ENCODE measurements around the gene BCO1. TPM values are rescaled to one million over a fixed set of nuclear protein-coding genes. Genes with fewer than 3 reads are reported as not detected.

The BCO1 gene
- total and polyA plus RNA-seq, 12 donors, result 0.03 TPM; not detected in 11

GRCh38 chr16:81279392-81279791 is 40.9 kb downstream of the BCO1 start:
- Histone ChIP-seq H3K4me1 (replicated peaks in 1 of 2) (no peaks in the 10 kb centered on the region), H3K4me3 (no peak overlapping the region), H3K36me3 (replicated peaks in 1 of 2) (no peaks in the 10 kb centered on the region), H3K27me3 (no peaks in the 10 kb centered on the region), H3K27ac (no peak overlapping the region), H3K9me3 (replicated peaks in 1 of 3) (no peaks in the 10 kb centered on the region)
- WGBS, 4 donors, result 44 to 53% (median 48%) methylated on average over 4 of the region's 4 CpGs
- no peak for DNase-seq
- no peak for TF ChIP-seq CTCF (IDR thresholded peaks at IDR 0.05)
- no peak for TF ChIP-seq POLR2A (IDR thresholded peaks at IDR 0.05)
- intact Hi-C loops (cut with DNase I), result no loop called here

- H3K27me3 ChIP-seq, result no peaks in the 10 kb centered on the region
- H3K4me1 ChIP-seq (replicated peaks in 1 of 2), result no peaks in the 10 kb centered on the region
- H3K4me3 ChIP-seq, result no peak overlapping the region
- DNase-seq, result no peak
- TF ChIP-seq CTCF (IDR thresholded peaks at IDR 0.05), result no peak
- no peak for TF ChIP-seq POLR2A (IDR thresholded peaks at IDR 0.05)
- no peaks in the 10 kb centered on the region for H3K9me3 ChIP-seq (replicated peaks in 1 of 3)
- intact Hi-C loops (cut with DNase I), result no loop called here
- no peaks in the 10 kb centered on the region for H3K36me3 ChIP-seq (replicated peaks in 1 of 2)
- H3K27ac ChIP-seq, result no peak overlapping the region
- WGBS, 4 donors, result 28 to 35% (median 31%) methylated on average over 3 of the region's 3 CpGs
Measured at GRCh38 chr16:81280393-81280792, 41.9 kb downstream of the BCO1 start.

- Histone ChIP-seq H3K4me1 (replicated peaks in 1 of 2) (no peaks in the 10 kb centered on the region), H3K4me3 (no peak overlapping the region), H3K27me3 (no peaks in the 10 kb centered on the region), H3K9me3 (replicated peaks in 1 of 3) (no peaks in the 10 kb centered on the region), H3K36me3 (replicated peaks in 1 of 2) (no peaks in the 10 kb centered on the region), H3K27ac (no peak overlapping the region)
- 89 to 94% (median 91%) methylated on average over 3 of the region's 3 CpGs for WGBS, 4 donors
- TF ChIP-seq CTCF (IDR thresholded peaks at IDR 0.05), result no peak
- TF ChIP-seq POLR2A (IDR thresholded peaks at IDR 0.05), result no peak
- intact Hi-C loops (cut with DNase I), result no loop called here
- DNase-seq, result no peak
Measured at GRCh38 chr16:81283044-81283443, 44.6 kb downstream of the BCO1 start.

- H3K9me3 ChIP-seq (replicated peaks in 1 of 3), result no peaks in the 10 kb centered on the region
- no peaks in the 10 kb centered on the region for H3K36me3 ChIP-seq (replicated peaks in 1 of 2)
- TF ChIP-seq POLR2A (IDR thresholded peaks at IDR 0.05), result no peak
- WGBS, 4 donors, result 70 to 79% (median 73%) methylated on average over 8 of the region's 8 CpGs
- H3K4me3 ChIP-seq, result no peak overlapping the region
- H3K27me3 ChIP-seq, result no peaks in the 10 kb centered on the region
- intact Hi-C loops (cut with DNase I), result no loop called here
- no peaks in the 10 kb centered on the region for H3K4me1 ChIP-seq (replicated peaks in 1 of 2)
- no peak overlapping the region for H3K27ac ChIP-seq
- no peak for DNase-seq
Measured at GRCh38 chr16:81284995-81285600, 46.6 kb downstream of the BCO1 start.

GRCh38 chr16:81286190-81286589 is 47.7 kb downstream of the BCO1 start:
- Histone ChIP-seq H3K27me3 (no peaks in the 10 kb centered on the region), H3K27ac (no peak overlapping the region), H3K4me1 (replicated peaks in 1 of 2) (no peaks in the 10 kb centered on the region), H3K36me3 (replicated peaks in 1 of 2) (no peaks in the 10 kb centered on the region), H3K9me3 (replicated peaks in 1 of 3) (no peaks in the 10 kb centered on the region), H3K4me3 (no peak overlapping the region)
- WGBS, 4 donors, result 86 to 94% (median 92%) methylated on average over 1 of the region's 1 CpG
- intact Hi-C loops (cut with DNase I), result no loop called here
- DNase-seq, result no peak
- TF ChIP-seq CTCF (IDR thresholded peaks at IDR 0.05), result no peak
- no peak for TF ChIP-seq POLR2A (IDR thresholded peaks at IDR 0.05)
